ENCODE results near the gene TGFB1. TPM values are rescaled to one million over a fixed set of nuclear protein-coding genes. Genes with fewer than 3 reads are reported as not detected.

Gene TGFB1
- total and polyA plus RNA-seq, 2 of the 13 experiments (the other 11 are each of a cell fraction or from before 2014, with no cell fraction given), result 4.1 to 5.4 TPM

GRCh38 chr19:41321600-41322270 is 32.0 kb downstream of the TGFB1 start (continued):
- no peak for TF ChIP-seq HNF4A (CRISPR knock-in tag; IDR thresholded peaks at IDR 0.05)
- no peak for TF ChIP-seq ZNF282 (IDR thresholded peaks at IDR 0.05; ENCODE audit: partially characterized antibody)
- TF ChIP-seq PCBP1 (IDR thresholded peaks at IDR 0.05; ENCODE audit: borderline replicate concordance, low read depth, low read length), result no peak
- TF ChIP-seq ZNF224 (CRISPR knock-in tag; IDR thresholded peaks at IDR 0.05), result no peak
- TF ChIP-seq STAT5B (CRISPR knock-in tag; IDR thresholded peaks at IDR 0.05), result no peak
- TF ChIP-seq MLLT10 (CRISPR knock-in tag; IDR thresholded peaks at IDR 0.05), result no peak
- TF ChIP-seq ZFP37 (CRISPR knock-in tag; IDR thresholded peaks at IDR 0.05; ENCODE audit: borderline replicate concordance), result no peak
- no peak for TF ChIP-seq TIGD3 (CRISPR knock-in tag; IDR thresholded peaks at IDR 0.05; ENCODE audit: borderline replicate concordance)
- TF ChIP-seq TBL1XR1 (IDR thresholded peaks at IDR 0.05; ENCODE audit: borderline replicate concordance, low read length, partially characterized antibody), result no peak
- no peak for TF ChIP-seq KIAA2018 (CRISPR knock-in tag; IDR thresholded peaks at IDR 0.05; ENCODE audit: borderline replicate concordance)
- no peak for TF ChIP-seq ZNF343 (CRISPR knock-in tag; IDR thresholded peaks at IDR 0.05)
- no peak for TF ChIP-seq RELA (CRISPR knock-in tag; IDR thresholded peaks at IDR 0.05)
- TF ChIP-seq SALL1 (CRISPR knock-in tag; IDR thresholded peaks at IDR 0.05), result no peak
- no peak for TF ChIP-seq ZNF180 (CRISPR knock-in tag; IDR thresholded peaks at IDR 0.05; ENCODE audit: borderline replicate concordance, low read depth)
- no peak for TF ChIP-seq TFDP1 (CRISPR knock-in tag; IDR thresholded peaks at IDR 0.05; ENCODE audit: borderline replicate concordance)
- peak; percentile 49; the same call in 1 of the 2 replicates for TF ChIP-seq ZNF574 (CRISPR knock-in tag; IDR thresholded peaks at IDR 0.05)
- peak; percentile 69 for TF ChIP-seq BCL6 (CRISPR knock-in tag; IDR thresholded peaks at IDR 0.05)

All from HepG2 (cell line).